Liver (tissue), 9 donors: ENCODE measurements around the gene WTIP. TPM values are rescaled to one million over a fixed set of nuclear protein-coding genes. Genes with fewer than 3 reads are reported as not detected.
"Not testable (repeated sequence)": the region's sequence is repeated elsewhere in the genome, so short reads cannot be mapped to it uniquely, and the experiment has no call there.

Experiments used
- DNase-seq: peaks from one replicate; pipeline ENCODE4 v3.0.0-alpha.2; 2017; ENCODE audit warnings: low spot score
- H3K27ac ChIP-seq, 2 donors: one replicate each; pipeline ENCODE4 v1.7.0; 2013; ENCODE audit warnings: inconsistent platforms in 2 of 2, low read length in 2 of 2, control low read depth in 1 of 2, low read depth in 1 of 2, mild to moderate bottlenecking in 1 of 2
- H3K27me3 ChIP-seq, 4 donors: one replicate each; pipeline versions ENCODE4 v1.6.1 to v1.7.0; 2013; ENCODE audit warnings: low read length in 3 of 4, inconsistent platforms in 1 of 4, mild to moderate bottlenecking in 1 of 4, moderate library complexity in 1 of 4; ENCODE audit not compliant: control insufficient read depth in 4 of 4, insufficient read depth in 4 of 4
- H3K36me3 ChIP-seq, 4 donors: one replicate each; pipeline versions ENCODE4 v1.6.1 to v1.7.0; 2013; ENCODE audit warnings: low read length in 3 of 4, mild to moderate bottlenecking in 3 of 4, low read depth in 1 of 4, moderate library complexity in 1 of 4; ENCODE audit not compliant: control insufficient read depth in 4 of 4, insufficient read depth in 3 of 4
- H3K4me1 ChIP-seq, 4 donors: one replicate each; pipeline versions ENCODE4 v1.6.1 to v1.7.0; 2013; ENCODE audit warnings: low read length in 3 of 4, mild to moderate bottlenecking in 3 of 4, moderate library complexity in 1 of 4; ENCODE audit not compliant: control insufficient read depth in 4 of 4, insufficient read depth in 4 of 4
- H3K4me3 ChIP-seq, 3 donors: one replicate each; pipeline versions ENCODE4 v1.6.1 to v1.7.0; 2013; ENCODE audit warnings: low read length in 3 of 3, control low read depth in 1 of 3, low read depth in 1 of 3, mild to moderate bottlenecking in 1 of 3
- H3K9ac ChIP-seq, 2 donors: one replicate each; pipeline ENCODE4 v1.7.0; 2013; ENCODE audit warnings: low read length in 2 of 2, mild to moderate bottlenecking in 2 of 2, moderate library complexity in 2 of 2, control low read depth in 1 of 2, low read depth in 1 of 2
- H3K9me3 ChIP-seq, 4 donors: one replicate each; pipeline versions ENCODE4 v1.6.1 to v1.7.0; 2013; ENCODE audit warnings: low read length in 3 of 4; ENCODE audit not compliant: control insufficient read depth in 4 of 4
- CTCF ChIP-seq: fragments of 150-350 bp; IDR thresholded peaks from 2 replicates; pipeline ENCODE4 v1.5.1; 2017; ENCODE audit warnings: improper control_type of control experiment, low read depth, low read length; ENCODE audit not compliant: missing input control
- EGR1 ChIP-seq, 2 donors: IDR thresholded peaks; 2 replicates each; pipeline ENCODE4 v1.6.1; 2016 to 2018; ENCODE audit warnings: antibody characterized with exemption in 2 of 2, low read depth in 2 of 2
- FOXA1 ChIP-seq: IDR thresholded peaks from 2 replicates; pipeline ENCODE4 v1.6.1; 2016; ENCODE audit warnings: antibody characterized with exemption
- FOXA2 ChIP-seq: IDR thresholded peaks from 2 replicates; pipeline ENCODE4 v1.6.1; 2016; ENCODE audit warnings: antibody characterized with exemption
- GABPA ChIP-seq, 2 donors: IDR thresholded peaks in 1 of 2; conservative IDR thresholded peaks in 1 of 2; 2 replicates each; pipeline ENCODE4 v1.6.1; 2016; ENCODE audit warnings: antibody characterized with exemption in 2 of 2, mild to moderate bottlenecking in 1 of 2, moderate library complexity in 1 of 2
- RAD21 ChIP-seq, 2 donors: IDR thresholded peaks; 2 replicates each; pipeline ENCODE4 v1.6.1; 2016; ENCODE audit warnings: antibody characterized with exemption in 2 of 2, mild to moderate bottlenecking in 2 of 2
- SP1 ChIP-seq: IDR thresholded peaks from 2 replicates; pipeline ENCODE4 v1.6.1; 2018; ENCODE audit warnings: antibody characterized with exemption, mild to moderate bottlenecking
- TAF1 ChIP-seq: conservative IDR thresholded peaks from 2 replicates; pipeline ENCODE4 v1.6.1; 2016; ENCODE audit warnings: antibody characterized with exemption, mild to moderate bottlenecking
- YY1 ChIP-seq: IDR thresholded peaks from 2 replicates; pipeline ENCODE4 v1.6.1; 2016; ENCODE audit warnings: antibody characterized with exemption, mild to moderate bottlenecking
- WGBS: extraction: QIAGEN DNeasy Blood & Tissue Kit; methylation state at CpG from one replicate; pipeline ENCODE4 v1.1.7; 2013; 5-methylcytosine and 5-hydroxymethylcytosine counted together
- polyA plus RNA-seq, 2 donors: library from polyadenylated mRNA; stranded (reverse) in 1 of 2; unstranded in 1 of 2; fragments of 200-250 nt in 1 of 2; fragments of >200 nt in 1 of 2; fragmentation: Nextera tagmentation in 1 of 2; extraction: Ambion mirVana in 1 of 2; gene quantifications; one replicate each; pipeline versions ENCODE4 v1.2.1 to v1.2.3, GENCODE V29; 2013 to 2015
- total RNA-seq, 2 donors: library from RNA; depleted of rRNA; stranded (reverse); fragments of >200 nt; gene quantifications; one replicate each; pipeline ENCODE4 v1.2.3, GENCODE V29; 2014
- TF ChIP-seq, protein P1 (sequence below): IDR thresholded peaks from 2 replicates; pipeline ENCODE4 v1.6.1; 2016; ENCODE audit warnings: antibody characterized with exemption
- TF ChIP-seq, protein P2 (sequence below): IDR thresholded peaks from 2 replicates; pipeline ENCODE4 v1.6.1; 2016; ENCODE audit warnings: antibody characterized with exemption, mild to moderate bottlenecking
- donor health status: healthy.
- donor health status: healthy.
- donor health status: healthy.
- donor health status: healthy.
- donor health status: healthy.

WTIP gene
- total and polyA plus RNA-seq, 4 donors = 0.08 to 2.7 (median 1.6) TPM

DNA sequence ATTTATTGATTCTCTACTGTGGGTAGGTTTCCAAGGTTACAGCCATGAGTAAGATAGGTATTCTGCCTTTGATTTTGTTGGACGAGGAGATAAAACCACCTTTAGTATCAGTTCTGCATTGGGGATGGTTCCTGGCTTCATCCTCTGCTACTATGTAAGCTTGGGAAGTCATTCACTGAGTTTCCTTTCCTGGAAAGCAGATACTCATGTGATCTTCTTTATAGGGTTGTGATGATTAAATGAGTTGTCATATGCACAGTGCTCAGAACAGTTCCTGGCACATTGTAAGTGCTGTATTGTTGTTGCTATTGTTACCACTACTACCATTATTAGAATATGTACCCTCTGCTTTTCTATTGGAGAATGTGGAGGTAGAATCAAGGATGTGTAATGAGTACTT lies 13.1 kb upstream of the WTIP start:
- Histone ChIP-seq H3K4me1 (no peaks in the 10 kb centered on the region), H3K36me3 (peaks cover 15 to 76% (median 57%) of the 10 kb centered on the region in 4 donors), H3K9me3 (no peaks in the 10 kb centered on the region), H3K27ac (no peak overlapping the region), H3K27me3 (no peaks in the 10 kb centered on the region), H3K4me3 (no peak overlapping the region), H3K9ac (no peak overlapping the region)
- TF ChIP-seq, protein P1, sequence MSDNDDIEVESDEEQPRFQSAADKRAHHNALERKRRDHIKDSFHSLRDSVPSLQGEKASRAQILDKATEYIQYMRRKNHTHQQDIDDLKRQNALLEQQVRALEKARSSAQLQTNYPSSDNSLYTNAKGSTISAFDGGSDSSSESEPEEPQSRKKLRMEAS = no peak
- no peak for DNase-seq
- WGBS = 82% methylated on average over 1 of the region's 1 CpG

GRCh38 chr19:34469026-34469425 lies 12.5 kb upstream of the WTIP start:
- H3K27ac ChIP-seq, H3K9ac ChIP-seq, H3K4me1 ChIP-seq, H3K4me3 ChIP-seq, H3K27me3 ChIP-seq, DNase-seq, H3K9me3 ChIP-seq: not testable (repeated sequence)
- peaks cover 18 to 70% (median 52%) of the 10 kb centered on the region in 4 donors for H3K36me3 ChIP-seq
- 95% methylated on average over 5 of the region's 5 CpGs for WGBS

GRCh38 chr19:34471906-34472700 lies 9.5 kb upstream of the WTIP start:
- Histone ChIP-seq H3K36me3 (peaks cover 14 to 45% (median 32%) of the 10 kb centered on the region in 4 donors), H3K4me3 (no peak overlapping the region), H3K27me3 (no peaks in the 10 kb centered on the region), H3K4me1 (no peaks in the 10 kb centered on the region), H3K9me3 (no peaks in the 10 kb centered on the region), H3K27ac (no peak overlapping the region), H3K9ac (no peak overlapping the region)
- no peak for DNase-seq
- 97% methylated on average over 8 of the region's 8 CpGs for WGBS
- TF ChIP-seq YY1 = no peak
- no peak for TF ChIP-seq FOXA2
- no peak for TF ChIP-seq GABPA (IDR thresholded peaks at IDR 0.05 in 1 of 2, conservative IDR thresholded peaks at IDR 0.05 in 1 of 2)
- no peak for TF ChIP-seq FOXA1
- no peak for TF ChIP-seq CTCF
- TF ChIP-seq EGR1 (IDR thresholded peaks at IDR 0.05; ENCODE audit: low read depth in 2 of 2) = no peak

- Histone ChIP-seq H3K27ac (no peak overlapping the region), H3K4me1 (no peaks in the 10 kb centered on the region), H3K4me3 (no peak overlapping the region), H3K9me3 (no peaks in the 10 kb centered on the region), H3K27me3 (no peaks in the 10 kb centered on the region), H3K9ac (no peak overlapping the region), H3K36me3 (peaks cover 9 to 25% (median 15%) of the 10 kb centered on the region in 4 donors)
- no peak for DNase-seq
- TF ChIP-seq, protein P2, sequence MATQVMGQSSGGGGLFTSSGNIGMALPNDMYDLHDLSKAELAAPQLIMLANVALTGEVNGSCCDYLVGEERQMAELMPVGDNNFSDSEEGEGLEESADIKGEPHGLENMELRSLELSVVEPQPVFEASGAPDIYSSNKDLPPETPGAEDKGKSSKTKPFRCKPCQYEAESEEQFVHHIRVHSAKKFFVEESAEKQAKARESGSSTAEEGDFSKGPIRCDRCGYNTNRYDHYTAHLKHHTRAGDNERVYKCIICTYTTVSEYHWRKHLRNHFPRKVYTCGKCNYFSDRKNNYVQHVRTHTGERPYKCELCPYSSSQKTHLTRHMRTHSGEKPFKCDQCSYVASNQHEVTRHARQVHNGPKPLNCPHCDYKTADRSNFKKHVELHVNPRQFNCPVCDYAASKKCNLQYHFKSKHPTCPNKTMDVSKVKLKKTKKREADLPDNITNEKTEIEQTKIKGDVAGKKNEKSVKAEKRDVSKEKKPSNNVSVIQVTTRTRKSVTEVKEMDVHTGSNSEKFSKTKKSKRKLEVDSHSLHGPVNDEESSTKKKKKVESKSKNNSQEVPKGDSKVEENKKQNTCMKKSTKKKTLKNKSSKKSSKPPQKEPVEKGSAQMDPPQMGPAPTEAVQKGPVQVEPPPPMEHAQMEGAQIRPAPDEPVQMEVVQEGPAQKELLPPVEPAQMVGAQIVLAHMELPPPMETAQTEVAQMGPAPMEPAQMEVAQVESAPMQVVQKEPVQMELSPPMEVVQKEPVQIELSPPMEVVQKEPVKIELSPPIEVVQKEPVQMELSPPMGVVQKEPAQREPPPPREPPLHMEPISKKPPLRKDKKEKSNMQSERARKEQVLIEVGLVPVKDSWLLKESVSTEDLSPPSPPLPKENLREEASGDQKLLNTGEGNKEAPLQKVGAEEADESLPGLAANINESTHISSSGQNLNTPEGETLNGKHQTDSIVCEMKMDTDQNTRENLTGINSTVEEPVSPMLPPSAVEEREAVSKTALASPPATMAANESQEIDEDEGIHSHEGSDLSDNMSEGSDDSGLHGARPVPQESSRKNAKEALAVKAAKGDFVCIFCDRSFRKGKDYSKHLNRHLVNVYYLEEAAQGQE = no peak
- TF ChIP-seq FOXA1 = no peak
- TF ChIP-seq TAF1 = no peak
- TF ChIP-seq SP1 = no peak
- no peak for TF ChIP-seq FOXA2
- no peak for TF ChIP-seq RAD21 (IDR thresholded peaks at IDR 0.05)
- TF ChIP-seq YY1 = no peak
- 87% methylated on average over 4 of the region's 4 CpGs for WGBS
These were observed 7.1 kb upstream of the WTIP start for GRCh38 chr19:34474233-34474989.
